Measurements from ENCODE around the gene B4GALT3.
A peak's percentile ranks its signal among the peaks of the same experiment; 100 is the strongest.

B4GALT3 gene

DNA sequence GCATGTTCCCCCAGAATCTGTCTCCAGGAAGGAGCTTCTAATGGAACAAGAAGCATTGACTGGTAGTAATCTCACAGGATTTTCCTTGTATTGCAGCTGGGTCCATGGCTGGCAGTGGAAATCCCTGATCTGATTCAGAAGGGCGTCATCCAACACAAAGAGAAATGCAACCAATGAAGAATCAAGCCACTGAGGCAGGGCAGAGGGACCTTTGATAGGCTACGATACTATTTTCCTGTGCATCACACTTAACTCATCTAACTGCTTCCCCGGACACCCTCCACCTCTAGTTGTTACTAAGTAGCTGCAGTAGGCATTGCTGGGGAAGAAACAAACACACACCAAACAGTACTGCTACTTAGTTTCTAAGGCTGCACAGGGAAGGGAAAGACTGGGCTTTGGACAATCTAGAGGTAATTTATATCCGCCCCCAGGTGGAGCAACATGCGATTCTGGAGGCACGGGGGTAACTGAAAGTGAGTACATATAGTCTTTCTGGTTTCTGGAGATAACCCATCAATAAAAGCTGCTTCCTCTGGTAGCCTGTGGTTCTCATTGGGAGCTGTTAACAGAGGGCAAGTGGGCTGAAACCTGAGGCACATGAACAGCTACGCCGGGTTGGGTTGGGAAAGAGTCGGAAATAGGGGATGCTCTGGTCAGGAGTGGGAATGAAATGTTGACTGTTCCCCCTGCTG lies 18.8 kb downstream of the B4GALT3 start:
- Histone ChIP-seq H3K4me1 (no peaks in the 10 kb centered on the region; the same call in 1 of the 2 replicates), H3K4me3 (ENCODE audit: low read depth, low read length) (peak overlapping the region; percentile 78), H3K36me3 (no peaks in the 10 kb centered on the region; the same call in 1 of the 2 replicates), H3K9me3 (no peaks in the 10 kb centered on the region), H3K27me3 (no peaks in the 10 kb centered on the region)
- DNase-seq = no peak
- TF ChIP-seq CTCF (IDR thresholded peaks at IDR 0.05; ENCODE audit: low read depth, low read length) = no peak

GRCh38 chr1:161157867-161158266 lies 19.4 kb downstream of the B4GALT3 start:
- Histone ChIP-seq H3K36me3 (no peaks in the 10 kb centered on the region; the same call in 1 of the 2 replicates), H3K27me3 (no peaks in the 10 kb centered on the region), H3K9me3 (no peaks in the 10 kb centered on the region), H3K4me3 (ENCODE audit: low read depth, low read length) (no peak overlapping the region), H3K4me1 (no peaks in the 10 kb centered on the region; the same call in 1 of the 2 replicates)
- no peak for DNase-seq
- no peak for TF ChIP-seq CTCF (IDR thresholded peaks at IDR 0.05; ENCODE audit: low read depth, low read length)

GRCh38 chr1:161153682-161154337 lies 23.5 kb downstream of the B4GALT3 start, which contains the start of gene UFC1:
UFC1 (plus strand) TSS chr1:161153978; CDS start chr1:161153998, 20 bp downstream.
- Histone ChIP-seq H3K9me3 (no peaks in the 10 kb centered on the region), H3K4me3 (ENCODE audit: low read depth, low read length) (peak within 1 kb of the TSS; percentile 82), H3K36me3 (no peaks in the 10 kb centered on the region), H3K27me3 (no peaks in the 10 kb centered on the region), H3K4me1 (no peaks in the 10 kb centered on the region; the same call in 1 of the 2 replicates)
- TF ChIP-seq CTCF (IDR thresholded peaks at IDR 0.05; ENCODE audit: low read depth, low read length) = no peak
- peak; percentile 78 for DNase-seq

GRCh38 chr1:161153176-161153575 lies 24.1 kb downstream of the B4GALT3 start:
- H3K9me3 ChIP-seq = no peaks in the 10 kb centered on the region
- peak overlapping the region; percentile 82 for H3K4me3 ChIP-seq (ENCODE audit: low read depth, low read length)
- TF ChIP-seq CTCF (IDR thresholded peaks at IDR 0.05; ENCODE audit: low read depth, low read length) = no peak
- no peak for DNase-seq
- no peaks in the 10 kb centered on the region for H3K36me3 ChIP-seq
- H3K27me3 ChIP-seq = no peaks in the 10 kb centered on the region
- no peaks in the 10 kb centered on the region for H3K4me1 ChIP-seq

GRCh38 chr1:161145832-161146231 lies 31.5 kb downstream of the B4GALT3 start:
- Histone ChIP-seq H3K36me3 (no peaks in the 10 kb centered on the region), H3K4me1 (no peaks in the 10 kb centered on the region), H3K4me3 (ENCODE audit: low read depth, low read length) (no peak overlapping the region), H3K9me3 (no peaks in the 10 kb centered on the region), H3K27me3 (no peaks in the 10 kb centered on the region)
- no peak for DNase-seq
- no peak for TF ChIP-seq CTCF (IDR thresholded peaks at IDR 0.05; ENCODE audit: low read depth, low read length)

All from BE2C (cell line).